Caco-2 (cell line): ENCODE data around the gene FASN. TPM values are rescaled to one million over a fixed set of nuclear protein-coding genes. Genes with fewer than 3 reads are reported as not detected.
"Not testable (repeated sequence)": the region's sequence is repeated elsewhere in the genome, so short reads cannot be mapped to it uniquely, and the experiment has no call there.

Source experiments
- BruUV-seq: library from RNA; stranded (reverse); fragments of 400-500 nt; replicated peaks from 2 replicates; lab custom pipeline; 2021; lab: Mats Ljungman, UMichigan
- CTCF ChIA-PET: fragments of 300-600 bp; sonication (Branson Sonifier 250); formaldehyde crosslinking; loops from one replicate; lab custom pipeline; 2022; ENCODE audit warnings: antibody characterized with exemption; lab: Charles Lee
- POLR2A ChIA-PET: fragments of 300-600 bp; sonication (Branson Sonifier 250); formaldehyde crosslinking; loops from one replicate; lab custom pipeline; 2022; ENCODE audit warnings: antibody characterized with exemption; lab: Charles Lee
- DNase-seq, 2 experiments: peaks; one replicate each; pipeline versions ENCODE4 v3.0.0 to v3.0.0-alpha.2; 2020 to 2022
- H3K27me3 ChIP-seq: replicated peaks from 2 replicates; pipeline ENCODE4 v1.6.0; 2011; ENCODE audit warnings: low read length; ENCODE audit not compliant: control insufficient read depth, insufficient read depth
- H3K36me3 ChIP-seq: 2 replicates; pipeline ENCODE4 v1.5.1; 2011; ENCODE audit warnings: low read length; ENCODE audit not compliant: control insufficient read depth, insufficient read depth
- H3K4me1 ChIP-seq: fragments of 250-450 bp; sonication (Bioruptor Pico); 2 replicates; pipeline ENCODE4 v1.5.1; 2020; ENCODE audit warnings: mild to moderate bottlenecking
- H3K4me3 ChIP-seq: 2 replicates; pipeline ENCODE4 v1.5.1; 2011; ENCODE audit warnings: low read depth, mild to moderate bottlenecking, control low read depth, low read length
- H3K9me3 ChIP-seq: fragments of 250-450 bp; sonication (Bioruptor Pico); 2 replicates; pipeline ENCODE4 v1.5.1; 2020; ENCODE audit warnings: mild to moderate bottlenecking, moderate library complexity
- H3K27ac Mint-ChIP-seq: one replicate; pipeline ENCODE4 v1.8.0; 2022; ENCODE audit warnings: mixed read lengths; ENCODE audit not compliant: unreplicated experiment
- H3K27me3 Mint-ChIP-seq: one replicate; pipeline ENCODE4 v1.8.0; 2022; ENCODE audit warnings: mixed read lengths; ENCODE audit not compliant: insufficient read depth, unreplicated experiment
- H3K36me3 Mint-ChIP-seq: one replicate; pipeline ENCODE4 v1.8.0; 2022; ENCODE audit warnings: mild to moderate bottlenecking, mixed read lengths; ENCODE audit not compliant: insufficient read depth, unreplicated experiment
- H3K4me1 Mint-ChIP-seq: one replicate; pipeline ENCODE4 v1.8.0; 2022; ENCODE audit warnings: low read depth, mixed read lengths; ENCODE audit not compliant: unreplicated experiment
- H3K4me3 Mint-ChIP-seq: one replicate; pipeline ENCODE4 v1.8.0; 2022; ENCODE audit warnings: mild to moderate bottlenecking, moderate library complexity, mixed read lengths; ENCODE audit not compliant: unreplicated experiment
- H3K9me3 Mint-ChIP-seq: one replicate; pipeline ENCODE4 v1.8.0; 2022; ENCODE audit warnings: mixed read lengths; ENCODE audit not compliant: unreplicated experiment
- intact Hi-C: fragments of 100-400 bp; cut with micrococcal nuclease; formaldehyde crosslinking; loops from one replicate; pipeline ENCODE4 v1.10.0; 2022; ENCODE audit not compliant: unreplicated experiment
- total RNA-seq: library from RNA; stranded (reverse); gene quantifications from 2 replicates; pipeline ENCODE4 v1.2.3, GENCODE V29; 2022
- TF ChIP-seq, protein P1 (sequence below), 2 experiments: fragments of 200-600 bp in 1 of 2; IDR thresholded peaks; 1 replicate in 1 of 2; 2 replicates in 1 of 2; pipeline versions ENCODE4 v1.5.1 to v1.8.0; 2011 to 2022; ENCODE audit warnings: antibody characterized with exemption in 1 of 2, control low read depth in 1 of 2, inconsistent platforms in 1 of 2, low read depth in 1 of 2, low read length in 1 of 2, mild to moderate bottlenecking in 1 of 2, moderate library complexity in 1 of 2; ENCODE audit not compliant: insufficient read depth in 1 of 2, severe bottlenecking in 1 of 2, unreplicated experiment in 1 of 2

Gene FASN
- total RNA-seq, 1 experiment from 2014 or later: 330 TPM

DNA sequence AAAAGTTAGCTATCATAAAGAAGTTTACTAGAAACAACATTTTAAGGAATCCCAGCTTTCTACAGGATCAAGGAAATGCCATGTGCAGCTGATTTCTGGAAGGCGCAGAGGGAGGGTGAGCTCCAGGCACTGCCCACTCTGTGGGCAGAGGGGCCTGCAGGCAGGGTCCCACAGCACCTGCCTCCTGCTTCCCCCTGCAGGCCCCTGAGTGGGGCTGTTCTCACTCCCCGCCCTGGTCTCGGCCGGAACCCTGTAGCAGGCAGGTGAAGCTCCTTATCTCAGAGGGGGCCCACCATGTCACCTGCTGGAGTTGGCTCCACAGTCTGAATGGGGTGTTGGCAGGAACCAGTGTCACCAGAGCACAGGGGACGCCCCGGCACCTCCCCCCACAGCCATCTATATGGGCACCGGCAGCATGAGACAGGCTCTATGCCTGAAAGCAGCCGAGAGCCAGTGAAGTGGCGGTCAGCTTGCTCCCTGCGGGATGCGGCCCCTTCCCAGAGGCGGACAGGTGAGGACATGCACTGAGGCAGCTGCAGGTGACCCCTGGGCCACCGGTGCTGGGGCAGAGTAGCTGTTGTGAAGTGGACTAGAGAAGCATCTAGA, 47.6 kb upstream of the FASN start:
- no peaks in the 10 kb centered on the region for H3K4me1 ChIP-seq
- H3K4me3 ChIP-seq: no peak overlapping the region
- H3K36me3 ChIP-seq: no peaks in the 10 kb centered on the region
- no peaks in the 10 kb centered on the region for H3K27me3 ChIP-seq
- intact Hi-C loops: no loop called here
- TF ChIP-seq, protein P1, sequence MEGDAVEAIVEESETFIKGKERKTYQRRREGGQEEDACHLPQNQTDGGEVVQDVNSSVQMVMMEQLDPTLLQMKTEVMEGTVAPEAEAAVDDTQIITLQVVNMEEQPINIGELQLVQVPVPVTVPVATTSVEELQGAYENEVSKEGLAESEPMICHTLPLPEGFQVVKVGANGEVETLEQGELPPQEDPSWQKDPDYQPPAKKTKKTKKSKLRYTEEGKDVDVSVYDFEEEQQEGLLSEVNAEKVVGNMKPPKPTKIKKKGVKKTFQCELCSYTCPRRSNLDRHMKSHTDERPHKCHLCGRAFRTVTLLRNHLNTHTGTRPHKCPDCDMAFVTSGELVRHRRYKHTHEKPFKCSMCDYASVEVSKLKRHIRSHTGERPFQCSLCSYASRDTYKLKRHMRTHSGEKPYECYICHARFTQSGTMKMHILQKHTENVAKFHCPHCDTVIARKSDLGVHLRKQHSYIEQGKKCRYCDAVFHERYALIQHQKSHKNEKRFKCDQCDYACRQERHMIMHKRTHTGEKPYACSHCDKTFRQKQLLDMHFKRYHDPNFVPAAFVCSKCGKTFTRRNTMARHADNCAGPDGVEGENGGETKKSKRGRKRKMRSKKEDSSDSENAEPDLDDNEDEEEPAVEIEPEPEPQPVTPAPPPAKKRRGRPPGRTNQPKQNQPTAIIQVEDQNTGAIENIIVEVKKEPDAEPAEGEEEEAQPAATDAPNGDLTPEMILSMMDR (IDR thresholded peaks at IDR 0.05; ENCODE audit: insufficient read depth in 1 of 2, low read depth in 1 of 2, low read length in 1 of 2, severe bottlenecking in 1 of 2, unreplicated experiment in 1 of 2): no peak
- no TSS peak for BruUV-seq
- no peaks in the 10 kb centered on the region for H3K9me3 ChIP-seq
- ChIA-PET POLR2A (interaction anchor here (0.6 kb wide), 1 partner anchor 22 kb away, joined by 7 read pairs; no protein-coding TSS in a partner anchor), CTCF (interaction anchor here (0.6 kb wide), 1 partner anchor 115 kb away, joined by 3 read pairs; no protein-coding TSS in a partner anchor)
- Mint-ChIP-seq H3K9me3 (peaks cover 10% of the 10 kb centered on the region), H3K4me1 (no peaks in the 10 kb centered on the region), H3K27ac (no peak overlapping the region), H3K27me3 (no peaks in the 10 kb centered on the region), H3K36me3 (peaks cover 8% of the 10 kb centered on the region), H3K4me3 (no peak overlapping the region)
- DNase-seq: no peak

DNA sequence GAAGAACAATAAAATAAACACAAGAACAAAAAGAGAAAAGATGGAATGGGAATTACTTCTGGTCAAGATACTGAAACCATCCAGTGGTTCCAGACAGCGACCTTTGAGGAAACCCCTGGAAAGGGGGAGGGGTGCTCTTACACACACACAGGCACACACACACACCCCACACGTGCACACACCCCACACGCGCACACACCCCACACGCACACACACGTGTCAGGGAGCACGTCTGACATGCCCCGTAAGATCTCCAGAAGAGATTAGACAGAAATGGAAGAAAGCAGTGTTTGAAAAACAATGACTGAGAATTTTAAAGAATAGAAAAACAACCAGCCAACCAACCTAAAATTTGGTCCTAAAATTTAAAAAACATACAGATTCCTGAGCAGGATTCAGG, 45.3 kb upstream of the FASN start:
- CTCF ChIA-PET: no interaction called here
- peaks cover 10% of the 10 kb centered on the region for H3K9me3 Mint-ChIP-seq

DNA sequence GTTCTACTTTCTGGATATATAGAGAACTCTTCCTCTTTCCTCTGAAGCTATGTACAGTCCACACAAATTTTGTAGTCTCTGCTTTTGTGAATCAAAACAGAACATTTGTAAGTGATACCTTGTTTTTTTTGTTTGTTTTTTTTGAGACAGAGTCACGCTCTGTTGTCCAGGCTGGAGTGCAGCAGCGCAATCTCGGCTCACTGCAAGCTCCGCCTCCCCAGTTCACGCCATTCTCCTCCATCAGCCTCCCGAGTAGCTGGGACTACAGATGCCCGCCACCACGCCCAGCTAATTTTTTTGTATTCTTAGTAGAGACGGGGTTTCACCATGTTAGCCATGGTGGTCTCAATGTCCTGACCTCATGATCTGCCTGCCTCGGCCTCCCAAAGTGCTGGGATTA, 41.9 kb upstream of the FASN start:
- H3K27me3 ChIP-seq, BruUV-seq, CTCF ChIA-PET, DNase-seq, H3K4me1 ChIP-seq, H3K36me3 Mint-ChIP-seq, H3K27me3 Mint-ChIP-seq, H3K36me3 ChIP-seq, H3K9me3 Mint-ChIP-seq, H3K4me3 Mint-ChIP-seq, POLR2A ChIA-PET, intact Hi-C loops, H3K4me3 ChIP-seq, H3K27ac Mint-ChIP-seq, H3K9me3 ChIP-seq, H3K4me1 Mint-ChIP-seq: not testable (repeated sequence)

More for the DNA sequence above, 45.3 kb upstream of the FASN start:
- intact Hi-C loops: no loop called here
- BruUV-seq: no TSS peak
- H3K9me3 ChIP-seq: no peaks in the 10 kb centered on the region
- H3K36me3 Mint-ChIP-seq: no peaks in the 10 kb centered on the region
- H3K27me3 ChIP-seq: no peaks in the 10 kb centered on the region
- H3K27ac Mint-ChIP-seq: no peak overlapping the region
- TF ChIP-seq, protein P1 (IDR thresholded peaks at IDR 0.05; ENCODE audit: insufficient read depth in 1 of 2, low read depth in 1 of 2, low read length in 1 of 2, severe bottlenecking in 1 of 2, unreplicated experiment in 1 of 2): no peak
- DNase-seq: no peak
- POLR2A ChIA-PET: no interaction called here
- no peaks in the 10 kb centered on the region for H3K4me1 Mint-ChIP-seq
- no peaks in the 10 kb centered on the region for H3K4me1 ChIP-seq
- no peaks in the 10 kb centered on the region for H3K27me3 Mint-ChIP-seq
- H3K4me3 Mint-ChIP-seq: no peak overlapping the region
- no peaks in the 10 kb centered on the region for H3K36me3 ChIP-seq
- no peak overlapping the region for H3K4me3 ChIP-seq
